Motor neuron (in vitro differentiated cells): ENCODE results near the gene NDUFAF8. TPM values are rescaled to one million over a fixed set of nuclear protein-coding genes. Genes with fewer than 3 reads are reported as not detected.
"Not testable (repeated sequence)": the region's sequence is repeated elsewhere in the genome, so short reads cannot be mapped to it uniquely, and the experiment has no call there.

Source experiments
- ATAC-seq, 8 experiments: fragments of 200-7000 bp; cut with Tn5 transposase; replicated peaks in 6 of 8; 2 replicates each; pipeline ENCODE4 v1.8.0; 2021; ENCODE audit warnings: mild to moderate bottlenecking in 8 of 8, moderate library complexity in 8 of 8
- H3K27ac ChIP-seq, 2 donors: fragments of 250-450 bp; sonication (Bioruptor Pico); 2 replicates each; pipeline ENCODE4 v1.9.0; 2021; ENCODE audit warnings: antibody characterized with exemption in 2 of 2, mild to moderate bottlenecking in 2 of 2, moderate library complexity in 1 of 2
- H3K4me1 ChIP-seq, 2 donors: fragments of 250-450 bp; sonication (Bioruptor Pico); replicated peaks in 1 of 2; 2 replicates each; pipeline ENCODE4 v1.6.1; 2021; ENCODE audit warnings: antibody characterized with exemption in 2 of 2, mild to moderate bottlenecking in 2 of 2, moderate library complexity in 1 of 2
- H3K4me3 ChIP-seq, 5 donors: fragments of 250-450 bp; sonication (Bioruptor Pico); 2 replicates each; pipeline ENCODE4 v1.9.0; 2021; ENCODE audit warnings: antibody characterized with exemption in 5 of 5, mild to moderate bottlenecking in 5 of 5, moderate library complexity in 4 of 5
- WGBS, 10 experiments: fragments of 450-650 bp; shearing (Covaris generic); methylation state at CpG; one replicate each; pipeline ENCODE4 v1.0.0; 2022; 5-methylcytosine and 5-hydroxymethylcytosine counted together
- in situ Hi-C, 9 experiments: fragments of 400-800 bp; cut with MboI; loops; one replicate each; pipeline ENCODE4 v1.15.0; 2021; ENCODE audit warnings: low sequenced_read_pairs in 9 of 9, low pct_unique_long_range_greater_than_20kb in 2 of 9; ENCODE audit not compliant: unreplicated experiment in 9 of 9
- total RNA-seq, 8 experiments: library from RNA; unstranded; fragments of 300-600 nt; gene quantifications; 2 replicates each; pipeline versions ENCODE4 v1.2.3 to v1.2.4, GENCODE V29; 2022

The NDUFAF8 gene
- total RNA-seq, 8 experiments from 2014 or later, result 23.9 to 200 (median 94.8) TPM

DNA sequence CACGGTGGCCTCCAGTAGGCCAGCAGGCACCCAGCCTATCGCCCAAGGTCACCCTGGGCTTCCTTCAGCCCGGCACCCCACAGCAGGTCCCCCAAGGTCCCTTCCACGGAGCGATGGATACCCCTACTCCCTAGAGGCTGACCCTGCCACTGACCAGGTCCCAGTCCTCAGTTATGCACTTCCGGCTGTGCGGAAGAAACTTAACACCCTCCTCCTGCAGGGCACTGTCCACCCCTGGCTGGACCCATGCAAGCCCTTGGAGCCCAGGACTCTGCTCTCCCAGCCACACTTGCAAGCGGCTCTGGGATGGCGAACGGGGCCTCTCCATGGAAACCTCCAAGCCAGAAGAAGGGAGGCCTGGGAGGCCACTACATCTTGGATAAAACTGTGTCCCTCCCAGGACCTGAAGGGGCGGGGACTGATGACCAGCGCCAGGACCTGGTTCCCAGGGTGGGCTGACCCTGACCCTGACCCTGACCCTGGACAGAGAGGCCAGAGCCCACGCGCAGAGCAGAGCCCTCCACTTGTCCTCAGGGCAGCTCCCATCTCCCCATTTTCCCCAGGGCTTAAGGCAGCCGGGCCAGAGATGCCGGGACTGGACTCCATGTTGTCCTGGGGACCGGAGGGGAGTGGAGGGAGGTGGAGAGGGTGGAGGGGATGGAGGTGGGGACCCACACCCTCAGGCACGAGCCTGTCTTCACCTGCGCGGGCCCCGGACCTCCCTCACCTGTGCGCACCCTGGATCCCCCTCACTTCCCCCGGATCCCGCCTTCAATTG is 17.1 kb upstream of the NDUFAF8 start:
- peak in 2 of 8 experiments; percentile 2 to 3 for ATAC-seq
- H3K4me1 ChIP-seq, result peaks cover 14 to 15% of the 10 kb centered on the region in 2 donors
- peak overlapping the region; percentile 65 to 96 (median 92) for H3K4me3 ChIP-seq
- in situ Hi-C loops, result no loop called here
- no peak overlapping the region for H3K27ac ChIP-seq
- 13 to 67% (median 32%) methylated on average over 1 to 8 of the region's 24 CpGs; no CpG with 5 or more reads in 6 of the 10 experiments for WGBS, 10 experiments

- WGBS, 10 experiments, result 0% methylated on average over 7 of the region's 30 CpGs; no CpG with 5 or more reads in 9 of the 10 experiments
- in situ Hi-C loops, result no loop called here
- Histone ChIP-seq H3K4me1 (peaks cover 14 to 15% of the 10 kb centered on the region in 2 donors), H3K4me3 (peak overlapping the region; percentile 65 to 96 (median 92)), H3K27ac (no peak overlapping the region)
- peak in 4 of 8 experiments; percentile 8 to 27 (median 14) for ATAC-seq
Measured at GRCh38 chr17:81222620-81222905, 16.6 kb upstream of the NDUFAF8 start.

- no peak within 1 kb of the TSS for H3K27ac ChIP-seq
- in situ Hi-C loops, result no loop called here
- H3K4me3 ChIP-seq, result peak within 1 kb of the TSS; percentile 65 to 96 (median 92)
- ATAC-seq, result peak; percentile 97 to 99 (median 98)
- 0 to 60% (median 17%) methylated on average over 1 to 7 of the region's 79 CpGs; no CpG with 5 or more reads in 3 of the 10 experiments for WGBS, 10 experiments
- peaks cover 14 to 15% of the 10 kb centered on the region in 2 donors for H3K4me1 ChIP-seq
Measured at GRCh38 chr17:81222906-81223761, 16.0 kb upstream of the NDUFAF8 start, which contains the start of gene CEP131. Gene CEP131 (minus strand): TSS chr17:81222965. CDS start chr17:81220056, 2,909 bp downstream.

DNA sequence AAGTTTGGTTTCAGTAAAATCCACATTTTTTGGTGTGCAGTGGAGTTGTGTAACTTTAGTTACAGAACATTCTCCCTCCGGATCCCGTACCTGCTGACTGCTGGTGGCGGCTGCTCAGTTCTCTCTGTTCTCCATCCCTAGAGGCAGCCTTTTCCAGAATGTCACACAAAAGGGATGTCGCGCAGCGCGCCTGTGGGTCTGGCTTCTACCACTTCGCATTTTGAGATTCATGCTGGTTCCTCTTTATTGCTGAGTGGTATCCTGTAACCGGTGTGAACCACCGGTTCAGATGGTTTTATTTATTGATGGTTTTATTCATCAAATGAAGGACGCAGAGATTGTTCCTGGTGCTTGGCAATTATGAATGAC is 15.4 kb upstream of the NDUFAF8 start:
- Histone ChIP-seq H3K27ac (no peak overlapping the region), H3K4me1 (peaks cover 14 to 15% of the 10 kb centered on the region in 2 donors), H3K4me3 (peak overlapping the region in 2 of 5 donors; percentile 35 to 96)
- WGBS, 10 experiments, result 7 to 71% (median 57%) methylated on average over 1 to 10 of the region's 11 CpGs; no CpG with 5 or more reads in 1 of the 10 experiments
- in situ Hi-C loops, result no loop called here
- ATAC-seq, result no peak

GRCh38 chr17:81227630-81228029 is 11.5 kb upstream of the NDUFAF8 start:
- H3K27ac ChIP-seq, H3K4me1 ChIP-seq, ATAC-seq, H3K4me3 ChIP-seq: not testable (repeated sequence)
- 44 to 100% (median 84%) methylated on average over 1 to 2 of the region's 2 CpGs; no CpG with 5 or more reads in 1 of the 10 experiments for WGBS, 10 experiments
- in situ Hi-C loops, result loop anchor here in 1 of 9 experiments (25.0 kb wide), 1 partner anchor 215 kb away; no protein-coding TSS in a partner anchor

DNA sequence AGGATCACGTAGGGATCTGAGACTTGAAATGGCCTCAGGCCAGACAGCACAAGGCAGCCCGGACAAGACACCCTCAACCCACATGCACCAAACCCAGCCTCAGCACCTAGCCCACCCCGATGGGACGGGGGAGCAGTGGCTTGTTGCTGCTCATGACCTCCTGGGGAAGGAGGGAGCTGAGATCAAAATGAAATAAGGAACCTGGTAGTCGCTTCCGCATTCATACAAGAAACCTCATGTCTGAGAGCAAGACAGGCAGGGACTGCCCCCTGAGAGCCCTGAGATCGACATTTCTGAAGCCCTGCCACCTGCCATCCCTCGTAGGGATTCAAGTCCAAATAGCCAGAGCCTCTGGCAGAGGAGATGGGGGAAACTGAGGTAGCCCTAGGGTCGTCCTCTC is 10.7 kb upstream of the NDUFAF8 start:
- Histone ChIP-seq H3K27ac (no peak overlapping the region), H3K4me1 (peaks cover 5% of the 10 kb centered on the region in 2 donors), H3K4me3 (no peak overlapping the region)
- ATAC-seq, result no peak
- in situ Hi-C loops, result loop anchor here in 1 of 9 experiments (25.0 kb wide), 1 partner anchor 216 kb away; no protein-coding TSS in a partner anchor
- WGBS, 10 experiments, result 74 to 100% (median 84%) methylated on average over 1 to 6 of the region's 9 CpGs; no CpG with 5 or more reads in 3 of the 10 experiments

- H3K4me3 ChIP-seq, result no peak overlapping the region
- no peaks in the 10 kb centered on the region for H3K4me1 ChIP-seq
- in situ Hi-C loops, result loop anchor here in 1 of 9 experiments (25.0 kb wide), 1 partner anchor 217 kb away; no protein-coding TSS in a partner anchor
- H3K27ac ChIP-seq, result no peak overlapping the region
- 72 to 100% (median 90%) methylated on average over 1 to 3 of the region's 32 CpGs; no CpG with 5 or more reads in 7 of the 10 experiments for WGBS, 10 experiments
- ATAC-seq, result peak in 1 of 8 experiments; percentile 8
Measured at GRCh38 chr17:81228834-81229665, 10.1 kb upstream of the NDUFAF8 start.

GRCh38 chr17:81229666-81229920 is 9.5 kb upstream of the NDUFAF8 start:
- Histone ChIP-seq H3K4me3 (no peak overlapping the region), H3K4me1 (no peaks in the 10 kb centered on the region), H3K27ac (no peak overlapping the region)
- 92 to 100% (median 97%) methylated on average over 1 to 6 of the region's 14 CpGs; no CpG with 5 or more reads in 5 of the 10 experiments for WGBS, 10 experiments
- no peak for ATAC-seq
- in situ Hi-C loops, result loop anchor here in 1 of 9 experiments (25.0 kb wide), 1 partner anchor 217 kb away; no protein-coding TSS in a partner anchor

- in situ Hi-C loops, result loop anchor here in 1 of 9 experiments (25.0 kb wide), 1 partner anchor 218 kb away; no protein-coding TSS in a partner anchor
- Histone ChIP-seq H3K4me1 (no peaks in the 10 kb centered on the region), H3K4me3 (no peak overlapping the region), H3K27ac (no peak overlapping the region)
- peak in 2 of 8 experiments; percentile 20 to 56 for ATAC-seq
- 80 to 100% (median 93%) methylated on average over 1 to 4 of the region's 26 CpGs; no CpG with 5 or more reads in 5 of the 10 experiments for WGBS, 10 experiments
Measured at GRCh38 chr17:81230043-81230820, 8.9 kb upstream of the NDUFAF8 start.

GRCh38 chr17:81231121-81231645 is 7.9 kb upstream of the NDUFAF8 start:
- in situ Hi-C loops, result loop anchor here in 1 of 9 experiments (25.0 kb wide), 1 partner anchor 219 kb away; no protein-coding TSS in a partner anchor
- no peak overlapping the region for H3K4me3 ChIP-seq
- no peaks in the 10 kb centered on the region for H3K4me1 ChIP-seq
- WGBS, 10 experiments, result 0 to 100% (median 80%) methylated on average over 1 to 13 of the region's 31 CpGs; no CpG with 5 or more reads in 5 of the 10 experiments
- ATAC-seq, result peak in 2 of 8 experiments; percentile 8 to 13
- H3K27ac ChIP-seq, result no peak overlapping the region

DNA sequence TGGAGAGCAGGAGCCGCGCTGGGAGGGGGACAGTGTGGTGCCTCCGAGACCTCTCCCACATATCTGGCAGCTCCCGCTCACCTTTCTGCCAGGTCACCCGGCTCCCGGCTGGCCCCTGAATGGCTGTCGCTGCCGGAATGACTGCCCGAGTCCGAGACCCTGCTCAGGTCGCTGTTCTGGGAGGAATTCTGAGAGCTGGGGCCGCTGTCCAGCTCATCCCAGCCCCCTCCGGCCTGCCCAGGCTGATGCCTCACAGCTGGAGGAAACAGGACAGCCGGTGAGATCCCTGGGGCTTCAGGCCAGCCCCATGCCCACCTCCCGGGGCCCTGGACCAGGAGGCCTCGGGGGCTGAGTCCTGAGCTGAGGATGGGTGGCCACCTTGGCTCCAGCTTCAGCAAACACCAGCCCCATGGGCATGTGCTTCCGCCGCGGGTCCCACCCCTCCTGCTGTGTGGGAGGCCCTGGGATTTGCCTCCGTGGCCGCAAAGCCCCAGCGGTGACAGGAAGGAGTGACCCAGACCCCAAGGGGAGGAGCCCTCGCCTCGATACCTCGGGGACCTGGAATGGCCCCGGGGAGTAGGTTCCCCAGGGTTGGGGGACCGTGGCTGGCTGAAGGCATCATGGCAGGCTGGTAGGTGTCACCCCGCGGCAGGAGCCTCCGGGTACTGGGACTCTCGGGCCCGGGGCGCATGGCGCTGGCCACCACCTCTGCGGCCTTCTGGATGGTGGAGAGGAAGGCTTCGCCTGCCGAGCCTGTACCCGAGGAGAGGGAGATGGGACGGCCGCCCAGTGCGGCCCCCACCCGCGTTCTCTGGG is 7.1 kb upstream of the NDUFAF8 start:
- in situ Hi-C loops, result loop anchor here in 1 of 9 experiments (25.0 kb wide), 1 partner anchor 220 kb away; no protein-coding TSS in a partner anchor
- 89 to 100% (median 98%) methylated on average over 1 to 8 of the region's 43 CpGs; no CpG with 5 or more reads in 4 of the 10 experiments for WGBS, 10 experiments
- peak in 1 of 8 experiments; percentile 6 for ATAC-seq

More for the DNA sequence above, 7.1 kb upstream of the NDUFAF8 start:
- no peak overlapping the region for H3K27ac ChIP-seq
- no peaks in the 10 kb centered on the region for H3K4me1 ChIP-seq
- H3K4me3 ChIP-seq, result no peak overlapping the region
